B cell (primary cell): ENCODE results near the gene LRP5. TPM values are rescaled to one million over a fixed set of nuclear protein-coding genes. Genes with fewer than 3 reads are reported as not detected.

ENCODE experiments used
- ATAC-seq: fragments of 200-7000 bp; cut with Tn5 transposase; one replicate; pipeline ENCODE4 v1.10.0; 2021; ENCODE audit warnings: low read depth, mild to moderate bottlenecking, moderate number of reproducible peaks, moderate library complexity
- CTCF ChIA-PET: fragments of 350-600 bp; sonication (Branson Sonifier 250); formaldehyde crosslinking; loops from one replicate; lab custom pipeline; 2021; ENCODE audit warnings: antibody characterized with exemption, inconsistent platforms; lab: Charles Lee
- POLR2A ChIA-PET: fragments of 350-600 bp; sonication (Branson Sonifier 250); formaldehyde crosslinking; loops from one replicate; lab custom pipeline; 2021; ENCODE audit warnings: antibody characterized with exemption; lab: Charles Lee
- DNase-seq: peaks from one replicate; pipeline ENCODE4 v3.0.0; 2013
- H2AFZ ChIP-seq: 2 replicates; pipeline ENCODE4 v1.6.1; 2012; ENCODE audit warnings: mild to moderate bottlenecking, low read depth, low read length; ENCODE audit not compliant: insufficient read depth, poor library complexity, severe bottlenecking
- H3K27ac ChIP-seq, 2 donors: 1 replicate in 1 of 2; 2 replicates in 1 of 2; pipeline ENCODE4 v1.5.1; 2012 to 2013; ENCODE audit warnings: low read length in 2 of 2, mild to moderate bottlenecking in 2 of 2, moderate library complexity in 1 of 2
- H3K27me3 ChIP-seq, 4 experiments: fragments of 200-600 bp in 1 of 4; sonication (generic) in 1 of 4; replicated peaks in 1 of 4; 1 replicate in 2 of 4; 2 replicates in 2 of 4; pipeline versions ENCODE4 v1.6.1 to v1.7.0; 2013 to 2016; ENCODE audit warnings: low read length in 3 of 4, mild to moderate bottlenecking in 2 of 4, mixed read lengths in 1 of 4, moderate library complexity in 1 of 4; ENCODE audit not compliant: insufficient read depth in 4 of 4, control insufficient read depth in 3 of 4; ENCODE audit errors: control extremely low read depth in 1 of 4
- H3K36me3 ChIP-seq, 2 experiments: replicated peaks in 1 of 2; 1 replicate in 1 of 2; 2 replicates in 1 of 2; pipeline versions ENCODE4 v1.6.1 to v1.7.1; 2013; ENCODE audit warnings: low read length in 1 of 2; ENCODE audit not compliant: insufficient read depth in 2 of 2, control insufficient read depth in 1 of 2; ENCODE audit errors: control extremely low read depth in 1 of 2, extremely low read depth in 1 of 2
- H3K4me1 ChIP-seq, 2 donors: fragments of 200-600 bp in 1 of 2; sonication (generic) in 1 of 2; 1 replicate in 1 of 2; 2 replicates in 1 of 2; pipeline versions ENCODE4 v1.5.1 to v1.6.1; 2013 to 2017; ENCODE audit warnings: low read length in 2 of 2; ENCODE audit not compliant: control insufficient read depth in 2 of 2, insufficient read depth in 2 of 2
- H3K4me2 ChIP-seq: replicated peaks from 2 replicates; pipeline ENCODE3; 2012; ENCODE audit warnings: mild to moderate bottlenecking, low read depth, low read length; ENCODE audit not compliant: poor library complexity, severe bottlenecking
- H3K4me3 ChIP-seq, 5 experiments: fragments of 200-600 bp in 1 of 5; sonication (generic) in 1 of 5; 1 replicate in 3 of 5; 2 replicates in 2 of 5; pipeline versions ENCODE4 v1.5.1 to v1.7.0; 2011 to 2016; ENCODE audit warnings: low read length in 4 of 5, mild to moderate bottlenecking in 4 of 5, low read depth in 2 of 5, control low read depth in 1 of 5, moderate library complexity in 1 of 5; ENCODE audit not compliant: insufficient read depth in 1 of 5; ENCODE audit errors: control extremely low read depth in 1 of 5, extremely low read depth in 1 of 5
- H3K79me2 ChIP-seq: fragments of 200-600 bp; sonication (generic); one replicate; pipeline ENCODE4 v1.6.0; 2016; ENCODE audit warnings: low read length; ENCODE audit not compliant: control insufficient read depth, insufficient read depth
- H3K9ac ChIP-seq: fragments of 200-600 bp; sonication (generic); 2 replicates; pipeline ENCODE4 v1.6.1; 2017; ENCODE audit warnings: mild to moderate bottlenecking, low read length, moderate library complexity
- H3K9me3 ChIP-seq, 3 donors: one replicate each; pipeline versions ENCODE4 v1.6.1 to v1.7.1; 2013; ENCODE audit warnings: low read length in 2 of 3; ENCODE audit not compliant: control insufficient read depth in 2 of 3, insufficient read depth in 1 of 3; ENCODE audit errors: control extremely low read depth in 1 of 3
- H4K20me1 ChIP-seq: 2 replicates; pipeline ENCODE4 v1.6.0; 2012; ENCODE audit warnings: mild to moderate bottlenecking, low read length; ENCODE audit not compliant: insufficient read depth, control insufficient read depth, poor library complexity, severe bottlenecking
- H3K27ac Mint-ChIP-seq: one replicate; pipeline ENCODE4 v1.8.0; 2021; ENCODE audit warnings: mixed read lengths
- H3K27me3 Mint-ChIP-seq: one replicate; pipeline ENCODE4 v1.8.0; 2021; ENCODE audit warnings: mixed read lengths
- H3K4me1 Mint-ChIP-seq: one replicate; pipeline ENCODE4 v1.8.0; 2021; ENCODE audit warnings: mixed read lengths
- H3K4me3 Mint-ChIP-seq: one replicate; pipeline ENCODE4 v1.8.0; 2021; ENCODE audit warnings: mixed read lengths
- H3K9me3 Mint-ChIP-seq: one replicate; pipeline ENCODE4 v1.8.0; 2022; ENCODE audit warnings: mixed read lengths; ENCODE audit not compliant: insufficient read depth
- EZH2 ChIP-seq: IDR thresholded peaks from 2 replicates; pipeline ENCODE4 v1.6.1; 2012; ENCODE audit warnings: borderline replicate concordance, low read depth, mild to moderate bottlenecking, moderate library complexity, low read length; ENCODE audit not compliant: insufficient read depth, poor library complexity, severe bottlenecking
- WGBS: methylation state at CpG from one replicate; pipeline ENCODE4 v1.1.5; 2013; ENCODE audit warnings: missing lambda C conversion rate; ENCODE audit not compliant: insufficient coverage; 5-methylcytosine and 5-hydroxymethylcytosine counted together
- intact Hi-C: fragments of 100-400 bp; cut with micrococcal nuclease; formaldehyde crosslinking; loops from one replicate; pipeline ENCODE4 v1.10.0; 2022
- polyA plus RNA-seq: library from polyadenylated mRNA; depleted of rRNA; stranded (reverse); fragments of >200 nt; gene quantifications from 2 replicates; pipeline ENCODE4 v1.2.3, GENCODE V29; 2012
- total RNA-seq, 2 donors: library from RNA; stranded (reverse); fragments of 120-200 nt in 1 of 2; gene quantifications; 1 replicate in 1 of 2; 2 replicates in 1 of 2; pipeline versions ENCODE4 v1.2.3 to v1.2.4, GENCODE V29; 2013 to 2022
- TF ChIP-seq, protein P1 (sequence below): fragments of 200-600 bp; IDR thresholded peaks from one replicate; pipeline ENCODE4 v1.8.0; 2022; ENCODE audit warnings: antibody characterized with exemption, mild to moderate bottlenecking

Gene LRP5
- total and polyA plus RNA-seq, 2 donors (not counting 1 experiment from before 2014, with no cell fraction given): 2.4 to 13.9 TPM

DNA sequence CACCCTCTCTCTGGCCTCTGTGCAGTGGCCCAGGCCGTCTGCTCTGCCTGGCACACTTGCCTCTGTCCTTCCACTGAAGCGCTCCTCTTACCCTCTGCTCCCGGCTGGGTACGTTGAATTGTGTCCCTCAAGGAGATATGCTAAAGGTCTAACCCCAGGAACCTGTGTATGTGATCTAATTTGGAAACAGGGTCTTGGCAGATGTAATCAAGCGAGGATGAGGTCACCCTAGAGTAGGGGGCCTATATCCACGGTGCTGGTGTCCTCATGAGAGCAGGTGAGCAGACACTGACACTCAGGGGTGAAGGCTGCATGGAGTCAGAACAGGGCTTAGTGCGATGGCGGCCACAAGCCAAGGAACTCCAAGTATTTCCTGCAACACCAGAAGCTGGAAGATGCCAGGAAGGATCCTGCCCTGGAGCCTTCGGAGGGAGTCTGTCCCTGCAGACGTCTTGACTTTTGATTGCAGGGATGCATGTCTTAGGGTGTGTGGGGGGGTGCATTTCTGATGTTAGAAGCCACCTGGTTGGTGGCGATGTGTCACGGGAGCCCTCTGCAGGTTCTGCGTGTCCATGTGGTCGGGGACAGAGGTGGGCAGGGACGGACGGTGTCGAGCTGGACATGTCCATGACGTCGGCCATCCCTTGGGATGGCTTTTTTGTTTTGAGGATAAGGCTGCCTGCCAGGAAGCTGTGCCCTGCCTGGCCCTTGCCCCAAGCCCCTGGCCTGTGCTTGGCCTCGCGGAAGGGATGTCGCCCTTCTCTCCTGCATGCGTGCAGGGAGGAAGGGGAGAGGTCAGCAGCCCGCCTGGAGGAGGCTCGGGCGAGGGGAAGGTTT is 68.6 kb downstream of the LRP5 start:
- Mint-ChIP-seq H3K4me3 (peak overlapping the region; percentile 81), H3K27me3 (no peaks in the 10 kb centered on the region), H3K9me3 (no peaks in the 10 kb centered on the region), H3K4me1 (peaks cover 42% of the 10 kb centered on the region), H3K27ac (peak overlapping the region; percentile 85)
- no peak overlapping the region for H3K27ac ChIP-seq
- TF ChIP-seq, protein P1, sequence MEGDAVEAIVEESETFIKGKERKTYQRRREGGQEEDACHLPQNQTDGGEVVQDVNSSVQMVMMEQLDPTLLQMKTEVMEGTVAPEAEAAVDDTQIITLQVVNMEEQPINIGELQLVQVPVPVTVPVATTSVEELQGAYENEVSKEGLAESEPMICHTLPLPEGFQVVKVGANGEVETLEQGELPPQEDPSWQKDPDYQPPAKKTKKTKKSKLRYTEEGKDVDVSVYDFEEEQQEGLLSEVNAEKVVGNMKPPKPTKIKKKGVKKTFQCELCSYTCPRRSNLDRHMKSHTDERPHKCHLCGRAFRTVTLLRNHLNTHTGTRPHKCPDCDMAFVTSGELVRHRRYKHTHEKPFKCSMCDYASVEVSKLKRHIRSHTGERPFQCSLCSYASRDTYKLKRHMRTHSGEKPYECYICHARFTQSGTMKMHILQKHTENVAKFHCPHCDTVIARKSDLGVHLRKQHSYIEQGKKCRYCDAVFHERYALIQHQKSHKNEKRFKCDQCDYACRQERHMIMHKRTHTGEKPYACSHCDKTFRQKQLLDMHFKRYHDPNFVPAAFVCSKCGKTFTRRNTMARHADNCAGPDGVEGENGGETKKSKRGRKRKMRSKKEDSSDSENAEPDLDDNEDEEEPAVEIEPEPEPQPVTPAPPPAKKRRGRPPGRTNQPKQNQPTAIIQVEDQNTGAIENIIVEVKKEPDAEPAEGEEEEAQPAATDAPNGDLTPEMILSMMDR: no peak
- no peak for TF ChIP-seq EZH2
- no peaks in the 10 kb centered on the region for H4K20me1 ChIP-seq
- intact Hi-C loops: loop anchor here (1.0 to 5.0 kb wide), 4 partner anchors 10 to 84 kb away; partner anchors contain the start of genes LRP5 and PPP6R3
- no peaks in the 10 kb centered on the region for H3K79me2 ChIP-seq
- no peaks in the 10 kb centered on the region for H3K9me3 ChIP-seq
- no peaks in the 10 kb centered on the region for H3K27me3 ChIP-seq
- H3K4me2 ChIP-seq: peak overlapping the region; percentile 72
- H3K36me3 ChIP-seq: no peaks in the 10 kb centered on the region
- peak overlapping the region; percentile 48 for H2AFZ ChIP-seq
- H3K9ac ChIP-seq: peak overlapping the region; percentile 47
- CTCF ChIA-PET: interaction anchor here (1.4 to 7.4 kb wide), 8 partner anchors 11 to 172 kb away, joined by 4 to 77 read pairs (median 8); no protein-coding TSS in a partner anchor
- POLR2A ChIA-PET: interaction anchor here (0.7 to 2.4 kb wide), 2 partner anchors 10 to 123 kb away, joined by 4 to 13 read pairs; no protein-coding TSS in a partner anchor
- ATAC-seq (no peak), DNase-seq (no peak)
- peaks cover 32 to 42% of the 10 kb centered on the region in 2 donors for H3K4me1 ChIP-seq
- 78% methylated on average over 19 of the region's 26 CpGs for WGBS
- H3K4me3 ChIP-seq: peak overlapping the region in 3 of 5 experiments; percentile 18 to 40 (median 23)
